GM12878 (cell line): ENCODE results near the gene SLC35C1. TPM values are rescaled to one million over a fixed set of nuclear protein-coding genes. Genes with fewer than 3 reads are reported as not detected.

Source experiments
- ATAC-seq: fragments of 200-7000 bp; cut with Tn5 transposase; 3 replicates; pipeline ENCODE4 v1.9.1; 2020; ENCODE audit warnings: mild to moderate bottlenecking, moderate library complexity
- BruUV-seq: library from RNA; stranded (reverse); fragments of 400-500 nt; replicated peaks from 2 replicates; lab custom pipeline; 2021; lab: Mats Ljungman, UMichigan
- CTCF ChIA-PET: fragments of 300-600 bp; sonication (Branson Sonifier 250); formaldehyde crosslinking; extraction: SDS; loops from one replicate; lab custom pipeline; 2021; ENCODE audit warnings: inconsistent platforms; lab: Yijun Ruan, JAX
- POLR2A ChIA-PET: fragments of 350-600 bp; formaldehyde crosslinking; extraction: SDS; loops from one replicate; lab custom pipeline; 2021; ENCODE audit warnings: inconsistent platforms; lab: Charles Lee
- RAD21 ChIA-PET: fragments of 300-600 bp; sonication (Branson Sonifier 250); formaldehyde crosslinking; loops from one replicate; lab custom pipeline; 2023; ENCODE audit warnings: antibody characterized with exemption; ENCODE audit not compliant: unreplicated experiment; lab: Charles Lee
- SMC1A ChIA-PET: fragments of 300-600 bp; sonication (Branson Sonifier 250); formaldehyde crosslinking; loops from one replicate; lab custom pipeline; 2023; ENCODE audit not compliant: unreplicated experiment, uncharacterized antibody; lab: Charles Lee
- DNase-seq: peaks from one replicate; pipeline ENCODE4 v3.0.0-alpha.2; 2011; ENCODE audit warnings: low read depth, low spot score
- FAIRE-seq: peaks from 3 replicates; lab custom pipeline; 2011; peaks lifted over from hg19 to GRCh38; lab: Jason Lieb, UNC
- H2AFZ ChIP-seq: 2 replicates; pipeline ENCODE4 v1.6.0; 2011; ENCODE audit warnings: low read depth, low read length, control low read depth; ENCODE audit not compliant: control insufficient read depth
- H3K27ac ChIP-seq: 2 replicates; pipeline ENCODE4 v1.5.1; 2011; ENCODE audit warnings: control low read depth; ENCODE audit not compliant: control insufficient read depth, insufficient read depth
- H3K27me3 ChIP-seq, 2 experiments: replicated peaks in 1 of 2; 2 replicates each; pipeline versions ENCODE4 v1.6.0 to v1.6.1; 2011; ENCODE audit warnings: low read length in 1 of 2; ENCODE audit not compliant: control insufficient read depth in 2 of 2, insufficient read depth in 2 of 2
- H3K36me3 ChIP-seq, 2 experiments: 2 replicates each; pipeline ENCODE4 v1.5.1; 2011; ENCODE audit warnings: low read length in 1 of 2; ENCODE audit not compliant: control insufficient read depth in 2 of 2, insufficient read depth in 2 of 2
- H3K4me1 ChIP-seq: 2 replicates; pipeline ENCODE4 v1.6.1; 2011; ENCODE audit warnings: mild to moderate bottlenecking, low read length, moderate library complexity, mixed read lengths; ENCODE audit not compliant: control insufficient read depth, insufficient read depth
- H3K4me2 ChIP-seq: 2 replicates; pipeline ENCODE4 v1.6.0; 2011; ENCODE audit warnings: control low read depth; ENCODE audit not compliant: control insufficient read depth, insufficient read depth
- H3K4me3 ChIP-seq: fragments of 200-600 bp; sonication (generic); 2 replicates; pipeline ENCODE4 v1.5.1; 2016
- H3K79me2 ChIP-seq: 2 replicates; pipeline ENCODE4 v1.6.0; 2011; ENCODE audit warnings: low read length; ENCODE audit not compliant: control insufficient read depth, insufficient read depth
- H3K9ac ChIP-seq: 2 replicates; pipeline ENCODE4 v1.8.0; 2011; ENCODE audit warnings: low read length, control low read depth, mixed read lengths; ENCODE audit not compliant: control insufficient read depth, insufficient read depth
- H3K9me3 ChIP-seq: replicated peaks from 3 replicates; pipeline ENCODE4 v1.5.1; 2011; ENCODE audit warnings: mild to moderate bottlenecking, low read length; ENCODE audit not compliant: control insufficient read depth, insufficient read depth
- H4K20me1 ChIP-seq: 2 replicates; pipeline ENCODE4 v1.6.0; 2011; ENCODE audit not compliant: control insufficient read depth, insufficient read depth
- CBX3 ChIP-seq: fragments of 200-600 bp; sonication (generic); IDR thresholded peaks from 2 replicates; pipeline ENCODE4 v1.6.1; 2016; ENCODE audit warnings: low read depth, borderline replicate concordance
- CREB1 ChIP-seq: IDR thresholded peaks from 2 replicates; pipeline ENCODE4 v1.6.1; 2012; ENCODE audit warnings: low read depth, mild to moderate bottlenecking, inconsistent platforms
- DPF2 ChIP-seq: fragments of 450-650 bp; IDR thresholded peaks from 2 replicates; pipeline ENCODE4 v1.6.1; 2017; ENCODE audit warnings: mild to moderate bottlenecking
- E4F1 ChIP-seq: fragments of 450-650 bp; IDR thresholded peaks from 2 replicates; pipeline ENCODE4 v1.6.1; 2018; ENCODE audit warnings: borderline replicate concordance, mild to moderate bottlenecking; ENCODE audit not compliant: partially characterized antibody
- ELK1 ChIP-seq: IDR thresholded peaks from 2 replicates; pipeline ENCODE4 v1.6.1; 2012; ENCODE audit warnings: low read depth, low read length, improper control_type of control experiment
- ETV6 ChIP-seq, 2 experiments: fragments of 450-650 bp in 1 of 2; IDR thresholded peaks in 1 of 2; conservative IDR thresholded peaks in 1 of 2; 2 replicates each; pipeline ENCODE4 v1.6.1; 2014; ENCODE audit warnings: antibody characterized with exemption in 1 of 2, borderline replicate concordance in 1 of 2, low read depth in 1 of 2, mild to moderate bottlenecking in 1 of 2, moderate library complexity in 1 of 2
- FOS ChIP-seq: IDR thresholded peaks from 3 replicates; pipeline ENCODE4 v1.6.1; 2011; ENCODE audit warnings: borderline replicate concordance; ENCODE audit not compliant: insufficient read length; ENCODE audit errors: extremely low read depth
- HDAC2 ChIP-seq: fragments of 200-600 bp; sonication (generic); IDR thresholded peaks from 2 replicates; pipeline ENCODE4 v1.6.1; 2017
- HDAC6 ChIP-seq: fragments of 200-600 bp; sonication (generic); IDR thresholded peaks from one replicate; pipeline ENCODE4 v1.8.0; 2017; ENCODE audit warnings: antibody characterized with exemption; ENCODE audit not compliant: unreplicated experiment
- KAT2A ChIP-seq: conservative IDR thresholded peaks from 2 replicates; pipeline ENCODE4 v1.6.1; 2011; ENCODE audit warnings: low read depth, low read length; ENCODE audit not compliant: control insufficient read depth
- MAX ChIP-seq: IDR thresholded peaks from 2 replicates; pipeline ENCODE4 v1.6.1; 2012; ENCODE audit warnings: low read depth, low read length, improper control_type of control experiment
- MEF2B ChIP-seq: fragments of 450-650 bp; IDR thresholded peaks from 2 replicates; pipeline ENCODE4 v1.6.1; 2018; ENCODE audit warnings: mild to moderate bottlenecking, moderate library complexity; ENCODE audit not compliant: partially characterized antibody, poor library complexity, severe bottlenecking
- MYC ChIP-seq: IDR thresholded peaks from 2 replicates; pipeline ENCODE4 v1.6.1; 2011; ENCODE audit warnings: mild to moderate bottlenecking, low read length, moderate library complexity, inconsistent platforms; ENCODE audit not compliant: insufficient read depth, insufficient replicate concordance, insufficient read length, severe bottlenecking
- NFYA ChIP-seq: IDR thresholded peaks from 2 replicates; pipeline ENCODE4 v1.6.1; 2011; ENCODE audit warnings: low read depth, mild to moderate bottlenecking, low read length, improper control_type of control experiment, borderline replicate concordance
- POLR2AphosphoS5 ChIP-seq: IDR thresholded peaks from 2 replicates; pipeline ENCODE4 v1.6.1; 2011; ENCODE audit warnings: mild to moderate bottlenecking, low read length, inconsistent platforms
- SREBF2 ChIP-seq: IDR thresholded peaks from 2 replicates; pipeline ENCODE4 v1.6.1; 2012; ENCODE audit warnings: mild to moderate bottlenecking, low read length
- TCF7 ChIP-seq: IDR thresholded peaks from 2 replicates; pipeline ENCODE4 v1.6.1; 2014; ENCODE audit warnings: antibody characterized with exemption, borderline replicate concordance
- ZBED1 ChIP-seq: IDR thresholded peaks from 2 replicates; pipeline ENCODE4 v1.6.1; 2016; ENCODE audit warnings: borderline replicate concordance
- ZNF207 ChIP-seq: fragments of 450-650 bp; IDR thresholded peaks from 2 replicates; pipeline ENCODE4 v1.6.1; 2014; ENCODE audit warnings: antibody characterized with exemption, mild to moderate bottlenecking, borderline replicate concordance
- ZZZ3 ChIP-seq: IDR thresholded peaks from 2 replicates; pipeline ENCODE4 v1.6.1; 2011; ENCODE audit warnings: low read depth; ENCODE audit not compliant: control insufficient read depth, insufficient read length
- WGBS: methylation state at CpG from one replicate; pipeline ENCODE4 v1.1.6; 2016; ENCODE audit warnings: low lambda C conversion rate; ENCODE audit not compliant: insufficient replicate concordance, insufficient coverage; ENCODE audit errors: missing lambda C conversion rate; 5-methylcytosine and 5-hydroxymethylcytosine counted together
- in situ Hi-C: fragments of 300-500 bp; cut with MboI; formaldehyde crosslinking; loops from 9 replicates; pipeline ENCODE4 v1.14.3; 2018; ENCODE audit warnings: mixed read lengths
- intact Hi-C: fragments of 100-400 bp; cut with micrococcal nuclease; formaldehyde crosslinking; loops from one replicate; pipeline ENCODE4 v1.14.2; 2022; ENCODE audit not compliant: unreplicated experiment
- polyA plus RNA-seq, 11 experiments: library from polyadenylated mRNA; depleted of rRNA in 4 of 11; unstranded in 6 of 11; stranded (reverse) in 5 of 11; fragments of >200 nt; fragmentation: Nextera tagmentation in 4 of 11; fragmentation: Illumina TruSeq in 1 of 11; extraction: Ambion mirVana in 4 of 11; extraction: Trizol in 1 of 11; gene quantifications; 1 replicate in 1 of 11; 2 replicates in 10 of 11; pipeline versions ENCODE4 v1.2.1 to v1.2.3, GENCODE V29; 2011 to 2016; ENCODE audit warnings: inconsistent platforms in 2 of 11, missing spikeins in 2 of 11, low read depth in 1 of 11
- total RNA-seq, 4 experiments: library from RNA; depleted of rRNA in 3 of 4; stranded (reverse); fragments of >200 nt in 3 of 4; fragmentation: Illumina TruSeq in 1 of 4; extraction: Trizol in 1 of 4; gene quantifications; 2 replicates each; pipeline versions ENCODE4 v1.2.1 to v1.2.3, GENCODE V29; 2013 to 2021

SLC35C1 gene
- total and polyA plus RNA-seq, 10 of the 15 experiments (the other 5 are each of a cell fraction or from before 2014, with no cell fraction given): 0.55 to 9.7 (median 4.3) TPM

GRCh38 chr11:45802531-45803317 lies 2.2 kb upstream of the SLC35C1 start:
- in situ Hi-C loops (no loop called here), intact Hi-C loops (no loop called here)

More at GRCh38 chr11:45802531-45803317, 2.2 kb upstream of the SLC35C1 start:
- TF ChIP-seq SREBF2 (no peak), MAX (no peak), CREB1 (no peak), CBX3 (no peak), NFYA (no peak), DPF2 (no peak), MYC (no peak), ZZZ3 (no peak), KAT2A (no peak), MEF2B (no peak), POLR2AphosphoS5 (no peak), HDAC6 (no peak), ELK1 (no peak), ETV6 (conservative IDR thresholded peaks at IDR 0.05 in 1 of 2, IDR thresholded peaks at IDR 0.05 in 1 of 2; ENCODE audit: borderline replicate concordance in 1 of 2, low read depth in 1 of 2) (no peak), ZBED1 (no peak), FOS (no peak), HDAC2 (no peak), TCF7 (no peak), ZNF207 (no peak), E4F1 (no peak)
- no peak overlapping the region for H3K27ac ChIP-seq
- H3K4me3 ChIP-seq: no peak overlapping the region
- FAIRE-seq (no peak), ATAC-seq (no peak), DNase-seq (no peak)
- BruUV-seq: no TSS peak
- H3K4me2 ChIP-seq: no peak overlapping the region
- ChIA-PET POLR2A (interaction anchor here (4.2 kb wide), 1 partner anchor 44 kb away, joined by 27 read pairs; the partner anchor contains the start of gene CRY2), SMC1A (interaction anchor here (1.3 kb wide), 1 partner anchor 31 kb away, joined by 5 read pairs; no protein-coding TSS in a partner anchor), RAD21 (interaction anchor here (1.1 kb wide), 1 partner anchor 15 kb away, joined by 3 read pairs; no protein-coding TSS in a partner anchor), CTCF (interaction anchor here (0.5 to 1.9 kb wide), 3 partner anchors 31 to 308 kb away, joined by 3 to 9 read pairs (median 4); no protein-coding TSS in a partner anchor)
- 80% methylated on average over 10 of the region's 10 CpGs for WGBS
- H3K9me3 ChIP-seq: no peaks in the 10 kb centered on the region; the same call in 2 of the 3 replicates
- H2AFZ ChIP-seq: no peak overlapping the region
- no peaks in the 10 kb centered on the region for H3K36me3 ChIP-seq
- H3K27me3 ChIP-seq: no peaks in the 10 kb centered on the region
- H3K79me2 ChIP-seq: peaks cover 22% of the 10 kb centered on the region
- H3K4me1 ChIP-seq: peaks cover 21% of the 10 kb centered on the region
- no peak overlapping the region for H3K9ac ChIP-seq
- no peaks in the 10 kb centered on the region for H4K20me1 ChIP-seq
